Mesendoderm (in vitro differentiated cells): ENCODE measurements around the gene KLRF2.

Experiments
- DNase-seq: peaks from one replicate; pipeline ENCODE4 v3.0.0; 2013
- H2AK5ac ChIP-seq: 2 replicates; pipeline ENCODE4 v1.6.1; 2013; ENCODE audit warnings: low read length, inconsistent platforms
- H2BK120ac ChIP-seq: 2 replicates; pipeline ENCODE4 v1.6.1; 2013; ENCODE audit warnings: low read depth, mild to moderate bottlenecking, low read length, moderate library complexity, mixed read lengths
- H2BK15ac ChIP-seq: replicated peaks from 2 replicates; pipeline ENCODE4 v1.6.1; 2013; ENCODE audit warnings: low read depth, mild to moderate bottlenecking, moderate library complexity
- H2BK5ac ChIP-seq: 2 replicates; pipeline ENCODE4 v1.6.1; 2013; ENCODE audit warnings: low read length, inconsistent platforms
- H3K18ac ChIP-seq: 2 replicates; pipeline ENCODE4 v1.6.1; 2013; ENCODE audit warnings: mild to moderate bottlenecking, low read length, mixed read lengths
- H3K23ac ChIP-seq: one replicate; pipeline ENCODE4 v1.6.1; 2013; ENCODE audit warnings: low read length
- H3K27ac ChIP-seq: 2 replicates; pipeline ENCODE4 v1.5.1; 2013; ENCODE audit warnings: low read depth, mild to moderate bottlenecking, inconsistent platforms, low read length, moderate library complexity
- H3K27me3 ChIP-seq: 2 replicates; pipeline ENCODE4 v1.6.1; 2013; ENCODE audit warnings: low read length, control low read depth, mild to moderate bottlenecking, inconsistent platforms; ENCODE audit not compliant: insufficient read depth, poor library complexity
- H3K36me3 ChIP-seq: 2 replicates; pipeline ENCODE4 v1.6.1; 2013; ENCODE audit warnings: low read length, inconsistent platforms; ENCODE audit not compliant: control insufficient read depth, insufficient read depth
- H3K4ac ChIP-seq: one replicate; pipeline ENCODE4 v1.6.1; 2013; ENCODE audit warnings: low read depth, mild to moderate bottlenecking, low read length, moderate library complexity
- H3K4me1 ChIP-seq: 2 replicates; pipeline ENCODE4 v1.6.1; 2013; ENCODE audit warnings: low read depth, low read length, inconsistent platforms; ENCODE audit not compliant: control insufficient read depth
- H3K4me2 ChIP-seq: 2 replicates; pipeline ENCODE4 v1.6.1; 2013; ENCODE audit warnings: low read length
- H3K4me3 ChIP-seq: 2 replicates; pipeline ENCODE4 v1.5.1; 2013; ENCODE audit warnings: mild to moderate bottlenecking, low read length
- H3K56ac ChIP-seq: one replicate; pipeline ENCODE4 v1.6.1; 2013; ENCODE audit warnings: low read length
- H3K79me1 ChIP-seq: 2 replicates; pipeline ENCODE4 v1.6.1; 2013; ENCODE audit warnings: low read length, inconsistent platforms
- H3K79me2 ChIP-seq: 2 replicates; pipeline ENCODE4 v1.6.1; 2013; ENCODE audit warnings: mild to moderate bottlenecking, low read length; ENCODE audit not compliant: control insufficient read depth, insufficient read depth
- H3K9ac ChIP-seq: 2 replicates; pipeline ENCODE4 v1.6.1; 2013; ENCODE audit warnings: low read length, inconsistent platforms
- H4K5ac ChIP-seq: one replicate; pipeline ENCODE4 v1.6.1; 2013; ENCODE audit warnings: low read length
- H4K8ac ChIP-seq: one replicate; pipeline ENCODE4 v1.6.1; 2013; ENCODE audit warnings: low read depth, mild to moderate bottlenecking, control low read depth, low read length, moderate library complexity
- WGBS: extraction: QIAGEN DNeasy Blood & Tissue Kit; methylation state at CpG from one replicate; pipeline ENCODE4 v1.1.7; 2013; ENCODE audit warnings: low lambda C conversion rate, missing lambda C conversion rate; ENCODE audit not compliant: insufficient coverage; ENCODE audit errors: extremely low coverage; 5-methylcytosine and 5-hydroxymethylcytosine counted together

KLRF2 gene

GRCh38 chr12:9895215-9895971 is 14.1 kb downstream of the KLRF2 start:
- no CpG with 5 or more reads among the region's 6 CpGs for WGBS
- Histone ChIP-seq H3K79me1 (no peaks in the 10 kb centered on the region), H2BK15ac (no peak overlapping the region), H2BK5ac (no peak overlapping the region), H4K5ac (no peak overlapping the region), H3K23ac (no peak overlapping the region), H3K4me3 (no peak overlapping the region), H4K8ac (no peak overlapping the region), H3K4me2 (no peak overlapping the region), H2AK5ac (no peak overlapping the region), H3K9ac (no peak overlapping the region), H3K27ac (no peak overlapping the region), H3K4me1 (no peaks in the 10 kb centered on the region), H3K27me3 (no peaks in the 10 kb centered on the region), H3K4ac (no peak overlapping the region), H3K79me2 (no peaks in the 10 kb centered on the region), H3K36me3 (no peaks in the 10 kb centered on the region), H3K18ac (no peak overlapping the region), H3K56ac (no peak overlapping the region), H2BK120ac (no peak overlapping the region)
- peak; percentile 13 for DNase-seq

DNA sequence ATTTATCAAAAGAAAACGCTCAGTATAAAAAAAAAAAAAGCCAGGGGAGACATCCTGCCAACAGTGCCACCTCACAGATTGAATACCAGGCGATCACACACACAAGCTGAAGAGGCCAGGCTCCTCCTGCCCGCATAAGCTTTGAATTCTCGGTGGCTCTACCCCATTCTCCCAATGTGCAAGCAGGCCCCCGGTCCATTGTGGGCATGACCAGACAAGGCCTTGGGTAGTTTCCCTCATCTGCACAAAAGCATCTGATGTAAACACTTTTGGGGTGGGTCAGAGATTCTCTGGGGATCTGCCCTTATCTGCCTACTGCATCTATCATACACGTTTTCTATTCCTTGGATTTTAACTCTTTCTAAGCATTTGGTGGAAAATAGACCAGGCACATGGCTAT is 16.2 kb downstream of the KLRF2 start:
- H4K5ac ChIP-seq: no peak overlapping the region
- no peaks in the 10 kb centered on the region for H3K4me1 ChIP-seq
- no peak for DNase-seq
- no peak overlapping the region for H2BK5ac ChIP-seq
- no peaks in the 10 kb centered on the region for H3K79me2 ChIP-seq
- H3K4me3 ChIP-seq: no peak overlapping the region
- no peak overlapping the region for H2AK5ac ChIP-seq
- no peak overlapping the region for H3K18ac ChIP-seq
- no peak overlapping the region for H3K23ac ChIP-seq
- WGBS: no CpG with 5 or more reads among the region's 6 CpGs
- H3K79me1 ChIP-seq: no peaks in the 10 kb centered on the region
- H3K56ac ChIP-seq: no peak overlapping the region
- H3K36me3 ChIP-seq: no peaks in the 10 kb centered on the region
- no peak overlapping the region for H2BK120ac ChIP-seq
- no peak overlapping the region for H3K4ac ChIP-seq
- no peak overlapping the region for H3K27ac ChIP-seq
- no peaks in the 10 kb centered on the region for H3K27me3 ChIP-seq
- H2BK15ac ChIP-seq: no peak overlapping the region
- no peak overlapping the region for H3K9ac ChIP-seq
- H3K4me2 ChIP-seq: no peak overlapping the region
- H4K8ac ChIP-seq: no peak overlapping the region

DNA sequence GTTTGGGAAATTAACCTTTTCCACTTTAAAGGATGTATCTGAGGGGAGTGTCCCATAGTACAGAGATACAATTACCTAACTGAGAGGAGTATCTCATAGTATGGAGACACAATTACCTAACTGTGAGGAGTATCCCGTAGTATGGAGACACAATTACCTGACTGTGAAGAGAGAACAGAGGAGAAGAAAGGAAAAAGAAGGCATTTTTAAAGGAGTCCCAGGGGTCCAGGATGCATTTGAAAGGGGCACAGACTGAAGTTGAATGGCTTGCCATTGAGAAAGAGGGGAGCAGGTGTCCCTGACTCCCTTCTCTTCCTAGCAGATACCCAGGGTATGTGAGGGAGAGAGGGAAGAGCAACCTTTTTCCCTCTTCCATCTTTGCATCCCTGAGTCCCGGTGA is 17.9 kb downstream of the KLRF2 start:
- Histone ChIP-seq H3K23ac (no peak overlapping the region), H3K79me2 (no peaks in the 10 kb centered on the region), H3K18ac (no peak overlapping the region), H3K27ac (no peak overlapping the region), H3K56ac (no peak overlapping the region), H3K9ac (no peak overlapping the region), H3K36me3 (no peaks in the 10 kb centered on the region), H3K4me2 (no peak overlapping the region), H2BK5ac (no peak overlapping the region), H3K27me3 (no peaks in the 10 kb centered on the region), H3K4me3 (no peak overlapping the region), H3K79me1 (no peaks in the 10 kb centered on the region), H2AK5ac (no peak overlapping the region), H2BK120ac (no peak overlapping the region), H4K5ac (no peak overlapping the region), H4K8ac (no peak overlapping the region), H2BK15ac (no peak overlapping the region), H3K4ac (no peak overlapping the region), H3K4me1 (no peaks in the 10 kb centered on the region)
- DNase-seq: no peak
- WGBS: no CpG with 5 or more reads among the region's 2 CpGs

- Histone ChIP-seq H3K79me2 (no peaks in the 10 kb centered on the region), H3K27me3 (no peaks in the 10 kb centered on the region), H3K4ac (no peak overlapping the region), H2BK15ac (no peak overlapping the region), H3K23ac (no peak overlapping the region), H2AK5ac (no peak overlapping the region), H2BK5ac (no peak overlapping the region), H3K18ac (no peak overlapping the region), H3K36me3 (no peaks in the 10 kb centered on the region), H4K5ac (no peak overlapping the region), H2BK120ac (no peak overlapping the region), H3K56ac (no peak overlapping the region), H4K8ac (no peak overlapping the region), H3K4me3 (no peak overlapping the region), H3K4me2 (no peak overlapping the region), H3K27ac (no peak overlapping the region), H3K9ac (no peak overlapping the region), H3K79me1 (no peaks in the 10 kb centered on the region), H3K4me1 (no peaks in the 10 kb centered on the region)
- WGBS: no CpG with 5 or more reads among the region's 2 CpGs
- no peak for DNase-seq
Measured at GRCh38 chr12:9900930-9901329, 19.6 kb downstream of the KLRF2 start.

DNA sequence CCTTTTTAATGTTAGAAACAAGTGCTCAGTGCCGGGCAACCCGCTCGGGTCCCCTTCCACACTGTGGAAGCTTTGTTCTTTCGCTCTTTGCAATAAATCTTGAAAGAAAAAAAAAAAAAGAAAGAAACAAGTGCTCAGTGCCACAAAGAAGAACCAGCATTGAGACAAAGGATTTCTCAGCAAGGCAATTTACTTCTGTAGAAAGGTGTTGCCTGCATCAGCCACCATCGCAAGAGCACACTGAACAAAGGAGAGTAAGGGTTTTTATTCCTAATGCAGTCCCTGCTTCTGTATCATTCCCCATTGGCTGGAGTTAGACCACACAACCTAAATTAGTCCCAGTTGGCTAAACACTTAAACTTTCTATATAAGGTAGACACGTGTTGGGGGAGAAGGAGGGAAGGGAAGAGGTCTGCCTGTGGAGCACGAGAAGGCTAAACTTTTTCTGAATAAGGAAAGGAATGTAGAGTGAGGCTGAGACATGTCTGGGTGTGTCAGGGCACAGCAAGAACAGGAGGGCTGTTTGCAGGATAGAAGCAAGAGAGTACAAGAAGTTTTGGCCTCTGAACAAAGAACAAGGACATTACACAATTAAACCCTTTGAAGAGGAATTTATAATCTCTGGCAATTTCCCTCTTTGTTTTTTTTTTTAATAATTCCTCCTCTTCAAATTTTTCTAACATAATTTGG is 21.4 kb downstream of the KLRF2 start:
- H3K27me3 ChIP-seq: no peaks in the 10 kb centered on the region
- no peak overlapping the region for H4K8ac ChIP-seq
- H3K4ac ChIP-seq: no peak overlapping the region
- H3K79me2 ChIP-seq: no peaks in the 10 kb centered on the region
- H3K36me3 ChIP-seq: no peaks in the 10 kb centered on the region
- H3K9ac ChIP-seq: no peak overlapping the region
- H3K4me2 ChIP-seq: no peak overlapping the region
- peak; percentile 6 for DNase-seq
- no peak overlapping the region for H2BK15ac ChIP-seq
- no peak overlapping the region for H3K27ac ChIP-seq
- H2BK5ac ChIP-seq: no peak overlapping the region
- H3K56ac ChIP-seq: no peak overlapping the region
- no peaks in the 10 kb centered on the region for H3K4me1 ChIP-seq
- H3K23ac ChIP-seq: no peak overlapping the region
- H4K5ac ChIP-seq: no peak overlapping the region
- no peak overlapping the region for H3K18ac ChIP-seq
- H2AK5ac ChIP-seq: no peak overlapping the region
- no peak overlapping the region for H3K4me3 ChIP-seq
- no peaks in the 10 kb centered on the region for H3K79me1 ChIP-seq
- WGBS: no CpG with 5 or more reads among the region's 7 CpGs
- H2BK120ac ChIP-seq: no peak overlapping the region
